ENCODE data around the gene ERN1. TPM values are rescaled to one million over a fixed set of nuclear protein-coding genes. Genes with fewer than 3 reads are reported as not detected.

Gene ERN1
- total RNA-seq, 1 donor = 14.7 TPM

GRCh38 chr17:64037180-64037579 lies 92.8 kb downstream of the ERN1 start:
- H3K4me3 ChIP-seq (ENCODE audit: low read depth, low read length) = no peak overlapping the region
- TF ChIP-seq, protein P1, sequence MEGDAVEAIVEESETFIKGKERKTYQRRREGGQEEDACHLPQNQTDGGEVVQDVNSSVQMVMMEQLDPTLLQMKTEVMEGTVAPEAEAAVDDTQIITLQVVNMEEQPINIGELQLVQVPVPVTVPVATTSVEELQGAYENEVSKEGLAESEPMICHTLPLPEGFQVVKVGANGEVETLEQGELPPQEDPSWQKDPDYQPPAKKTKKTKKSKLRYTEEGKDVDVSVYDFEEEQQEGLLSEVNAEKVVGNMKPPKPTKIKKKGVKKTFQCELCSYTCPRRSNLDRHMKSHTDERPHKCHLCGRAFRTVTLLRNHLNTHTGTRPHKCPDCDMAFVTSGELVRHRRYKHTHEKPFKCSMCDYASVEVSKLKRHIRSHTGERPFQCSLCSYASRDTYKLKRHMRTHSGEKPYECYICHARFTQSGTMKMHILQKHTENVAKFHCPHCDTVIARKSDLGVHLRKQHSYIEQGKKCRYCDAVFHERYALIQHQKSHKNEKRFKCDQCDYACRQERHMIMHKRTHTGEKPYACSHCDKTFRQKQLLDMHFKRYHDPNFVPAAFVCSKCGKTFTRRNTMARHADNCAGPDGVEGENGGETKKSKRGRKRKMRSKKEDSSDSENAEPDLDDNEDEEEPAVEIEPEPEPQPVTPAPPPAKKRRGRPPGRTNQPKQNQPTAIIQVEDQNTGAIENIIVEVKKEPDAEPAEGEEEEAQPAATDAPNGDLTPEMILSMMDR (IDR thresholded peaks at IDR 0.05; ENCODE audit: insufficient read depth, low read depth, low read length) = no peak
- DNase-seq (ENCODE audit: low read depth) = no peak

- no peak for DNase-seq (ENCODE audit: low read depth)
- TF ChIP-seq, protein P1 (IDR thresholded peaks at IDR 0.05; ENCODE audit: insufficient read depth, low read depth, low read length) = peak; percentile 13
Measured at GRCh38 chr17:64036198-64036922, 93.6 kb downstream of the ERN1 start.

GRCh38 chr17:64032081-64032480 lies 97.9 kb downstream of the ERN1 start:
- TF ChIP-seq, protein P1 (IDR thresholded peaks at IDR 0.05; ENCODE audit: insufficient read depth, low read depth, low read length) = no peak
- DNase-seq (ENCODE audit: low read depth) = no peak
- H3K4me3 ChIP-seq (ENCODE audit: low read depth, low read length) = no peak overlapping the region

More at GRCh38 chr17:64036198-64036922, 93.6 kb downstream of the ERN1 start:
- no peak overlapping the region for H3K4me3 ChIP-seq (ENCODE audit: low read depth, low read length)

DNA sequence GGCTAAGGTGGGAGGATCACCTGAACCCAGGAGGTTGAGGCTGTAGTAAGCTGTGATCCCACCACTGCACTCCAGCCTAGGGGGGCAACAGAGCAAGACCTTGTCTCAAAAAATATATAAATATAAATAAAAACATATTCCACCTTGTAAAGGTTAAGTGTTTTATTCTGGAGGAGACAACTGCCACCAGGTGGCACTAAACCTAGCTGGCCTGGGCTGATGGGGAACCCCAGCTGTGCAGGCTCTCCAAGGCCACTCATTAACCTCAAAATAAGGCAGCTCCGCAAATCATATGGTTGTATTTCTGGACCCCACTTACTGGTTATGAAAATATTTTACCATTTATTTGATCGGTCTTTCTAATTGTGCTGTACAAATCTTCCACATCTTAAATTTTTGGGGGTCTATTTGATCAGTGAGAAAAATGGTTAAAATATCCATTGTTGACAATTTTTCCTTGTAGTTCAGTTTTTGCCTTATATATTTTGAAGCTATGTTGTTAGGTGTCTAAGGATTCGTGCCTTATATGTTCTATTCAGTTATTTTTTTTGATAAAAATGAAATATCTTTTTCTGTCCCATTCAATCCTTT lies 101.0 kb downstream of the ERN1 start:
- H3K4me3 ChIP-seq (ENCODE audit: low read depth, low read length) = no peak overlapping the region
- peak; percentile 72 for DNase-seq (ENCODE audit: low read depth)
- TF ChIP-seq, protein P1 (IDR thresholded peaks at IDR 0.05; ENCODE audit: insufficient read depth, low read depth, low read length) = peak; percentile 69

DNA sequence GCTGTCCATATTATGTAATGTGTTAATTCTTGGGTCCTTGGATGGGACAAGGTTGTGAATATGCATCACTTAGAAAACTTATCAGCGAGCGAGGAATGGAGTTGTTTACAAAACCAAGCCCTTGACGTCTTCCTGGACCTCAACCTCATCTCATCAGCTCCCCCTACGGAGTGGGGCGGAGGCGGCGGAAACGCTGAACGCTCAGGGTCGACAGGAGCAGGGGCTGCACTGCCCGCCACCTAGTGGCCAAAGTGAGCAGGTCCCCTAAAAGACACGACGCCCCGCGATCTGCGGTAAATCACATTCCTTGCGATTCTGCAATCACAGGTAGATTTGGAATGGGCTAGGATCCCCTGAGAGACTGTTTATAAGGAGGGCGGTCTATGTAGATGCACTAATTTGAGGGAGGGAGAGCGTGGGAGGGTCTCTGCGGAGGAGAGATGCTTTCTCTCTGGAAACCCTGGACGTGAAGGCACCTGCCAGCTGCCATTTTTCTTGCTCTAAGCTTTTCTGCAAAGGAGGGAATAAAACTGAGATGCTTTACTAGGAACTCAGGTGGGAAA lies 104.1 kb downstream of the ERN1 start:
- peak overlapping the region; percentile 21 for H3K4me3 ChIP-seq (ENCODE audit: low read depth, low read length)
- DNase-seq (ENCODE audit: low read depth) = peak; percentile 66
- TF ChIP-seq, protein P1 (IDR thresholded peaks at IDR 0.05; ENCODE audit: insufficient read depth, low read depth, low read length) = peak; percentile 97

- TF ChIP-seq, protein P1 (IDR thresholded peaks at IDR 0.05; ENCODE audit: insufficient read depth, low read depth, low read length) = no peak
- DNase-seq (ENCODE audit: low read depth) = no peak
- no peak overlapping the region for H3K4me3 ChIP-seq (ENCODE audit: low read depth, low read length)
Measured at GRCh38 chr17:64024781-64025731, 104.9 kb downstream of the ERN1 start.
